ENCODE measurements around the gene ITPR1.

DNA sequence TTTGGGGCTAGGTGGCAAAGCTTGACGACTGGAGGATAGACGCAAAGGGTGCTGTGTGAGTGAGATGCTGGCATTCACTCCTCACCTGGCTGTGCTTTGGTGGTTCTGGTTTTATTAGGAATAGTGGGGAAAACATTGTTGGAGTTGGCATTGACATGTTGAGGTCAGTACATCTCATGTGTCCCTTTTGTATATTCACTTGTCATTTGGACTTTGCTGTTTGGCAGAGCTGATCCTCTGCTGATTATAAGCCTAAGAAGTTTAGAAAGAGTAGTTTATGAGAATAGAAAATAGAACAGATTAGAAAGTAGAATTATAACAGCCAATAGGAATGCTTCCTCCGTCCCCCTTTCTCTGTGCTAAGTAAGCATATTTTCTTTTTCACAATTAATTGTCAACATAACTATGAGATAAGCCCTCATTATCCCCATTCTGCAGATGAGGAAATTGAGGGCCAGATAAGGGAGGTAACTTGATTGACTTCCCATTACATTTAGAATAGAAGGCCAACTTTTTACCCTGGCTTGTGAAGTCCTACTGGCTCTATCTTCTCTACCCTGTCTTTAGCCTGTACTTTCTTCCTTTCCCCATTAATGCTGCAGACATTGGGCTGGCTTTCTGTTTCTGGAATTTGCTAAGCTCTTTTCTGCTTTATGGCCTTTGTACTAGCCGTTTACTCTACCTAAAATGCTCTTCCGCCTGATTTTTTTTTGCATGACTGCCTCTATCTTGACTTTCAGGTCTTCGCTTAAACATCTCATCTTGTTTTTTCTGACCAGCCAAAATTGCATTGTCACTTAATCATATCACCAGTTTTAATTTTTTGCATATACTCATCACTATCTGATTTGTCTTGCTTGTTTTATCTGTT lies 12.8 kb downstream of the ITPR1 start:
- TF ChIP-seq, protein P1, sequence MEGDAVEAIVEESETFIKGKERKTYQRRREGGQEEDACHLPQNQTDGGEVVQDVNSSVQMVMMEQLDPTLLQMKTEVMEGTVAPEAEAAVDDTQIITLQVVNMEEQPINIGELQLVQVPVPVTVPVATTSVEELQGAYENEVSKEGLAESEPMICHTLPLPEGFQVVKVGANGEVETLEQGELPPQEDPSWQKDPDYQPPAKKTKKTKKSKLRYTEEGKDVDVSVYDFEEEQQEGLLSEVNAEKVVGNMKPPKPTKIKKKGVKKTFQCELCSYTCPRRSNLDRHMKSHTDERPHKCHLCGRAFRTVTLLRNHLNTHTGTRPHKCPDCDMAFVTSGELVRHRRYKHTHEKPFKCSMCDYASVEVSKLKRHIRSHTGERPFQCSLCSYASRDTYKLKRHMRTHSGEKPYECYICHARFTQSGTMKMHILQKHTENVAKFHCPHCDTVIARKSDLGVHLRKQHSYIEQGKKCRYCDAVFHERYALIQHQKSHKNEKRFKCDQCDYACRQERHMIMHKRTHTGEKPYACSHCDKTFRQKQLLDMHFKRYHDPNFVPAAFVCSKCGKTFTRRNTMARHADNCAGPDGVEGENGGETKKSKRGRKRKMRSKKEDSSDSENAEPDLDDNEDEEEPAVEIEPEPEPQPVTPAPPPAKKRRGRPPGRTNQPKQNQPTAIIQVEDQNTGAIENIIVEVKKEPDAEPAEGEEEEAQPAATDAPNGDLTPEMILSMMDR (IDR thresholded peaks at IDR 0.05; ENCODE audit: insufficient read depth, low read depth, low read length) = no peak
- no peak for TF ChIP-seq EZH2 (IDR thresholded peaks at IDR 0.05; ENCODE audit: insufficient read depth, low read length)
